Inferior parietal cortex (tissue), 1 donor: ENCODE data around the gene POMT1.
"Not testable (repeated sequence)": the region's sequence is repeated elsewhere in the genome, so short reads cannot be mapped to it uniquely, and the experiment has no call there.

Experiments used
- DNase-seq: peaks from one replicate; pipeline ENCODE4 v3.0.0-alpha.2; 2016; ENCODE audit errors: extremely low spot score

POMT1 gene

GRCh38 chr9:131524665-131525315 is 22.1 kb downstream of the POMT1 start:
- DNase-seq = no peak

GRCh38 chr9:131525643-131526565 is 23.2 kb downstream of the POMT1 start:
- peak; percentile 76 for DNase-seq

- DNase-seq = no peak
These were observed 25.5 kb downstream of the POMT1 start for GRCh38 chr9:131528186-131528585.

- DNase-seq = no peak
These were observed 26.3 kb downstream of the POMT1 start for GRCh38 chr9:131528886-131529505.

GRCh38 chr9:131529597-131530545 is 27.2 kb downstream of the POMT1 start:
- no peak for DNase-seq

GRCh38 chr9:131530546-131530919 is 27.8 kb downstream of the POMT1 start:
- no peak for DNase-seq

- DNase-seq = peak; percentile 78
These were observed 28.5 kb downstream of the POMT1 start, which contains the start of gene UCK1 for GRCh38 chr9:131530920-131531832. UCK1 (minus strand) TSS chr9:131531263; CDS start chr9:131531174, 89 bp downstream.

- no peak for DNase-seq
These were observed 32.1 kb downstream of the POMT1 start for GRCh38 chr9:131534721-131535237.

- no peak for DNase-seq
These were observed 35.2 kb downstream of the POMT1 start for GRCh38 chr9:131537946-131538345.

- no peak for DNase-seq
These were observed 36.7 kb downstream of the POMT1 start for GRCh38 chr9:131539223-131539923.

- no peak for DNase-seq
These were observed 40.4 kb downstream of the POMT1 start for GRCh38 chr9:131543141-131543540.

- no peak for DNase-seq
These were observed 42.5 kb downstream of the POMT1 start, which contains the start of gene PRRT1B for GRCh38 chr9:131545003-131545785. PRRT1B (plus strand) TSS chr9:131545523; CDS start chr9:131545616, 93 bp downstream.

- no peak for DNase-seq
These were observed 43.1 kb downstream of the POMT1 start for GRCh38 chr9:131545786-131546335.

GRCh38 chr9:131546336-131547084 is 43.8 kb downstream of the POMT1 start:
- no peak for DNase-seq

GRCh38 chr9:131549186-131549585 is 46.5 kb downstream of the POMT1 start:
- DNase-seq = not testable (repeated sequence)

- not testable (repeated sequence) for DNase-seq
These were observed 47.7 kb downstream of the POMT1 start for GRCh38 chr9:131550465-131550864.

GRCh38 chr9:131552030-131552429 is 49.3 kb downstream of the POMT1 start:
- no peak for DNase-seq
